ENCODE data around the gene TCP10L.
"Not testable (repeated sequence)": the region's sequence is repeated elsewhere in the genome, so short reads cannot be mapped to it uniquely, and the experiment has no call there.

The TCP10L gene

DNA sequence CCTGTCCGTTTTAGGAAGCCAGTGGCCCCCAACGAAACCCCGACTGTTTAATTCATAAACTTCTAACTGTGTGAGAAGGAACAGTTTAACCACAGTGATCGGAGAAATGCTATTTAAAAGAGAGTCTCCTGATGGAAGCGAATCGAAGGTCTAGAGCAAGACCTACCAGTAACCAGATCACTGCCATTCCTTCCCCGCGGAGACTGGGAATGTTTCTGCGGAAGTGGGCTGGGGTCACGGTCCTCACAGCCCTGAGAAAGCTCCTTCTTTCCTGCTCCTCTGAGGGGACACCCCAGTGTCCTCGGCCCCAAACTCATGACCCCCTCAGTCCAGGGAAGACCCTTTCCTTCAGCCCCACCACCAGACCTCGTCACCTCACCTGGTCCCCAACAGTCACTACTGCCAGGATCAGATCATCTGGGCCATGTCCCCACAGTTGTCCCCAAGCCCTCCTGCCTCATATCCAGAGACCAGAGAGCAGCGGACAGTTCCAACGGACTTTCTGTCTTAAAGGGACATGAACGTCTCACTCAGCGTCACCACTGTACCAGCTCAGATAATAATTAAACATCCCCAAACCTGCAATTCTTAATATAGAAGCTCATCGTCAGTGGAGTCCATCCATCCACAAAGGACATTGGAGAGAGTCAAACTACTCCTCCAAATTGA lies at the start of gene TCP10L:
Gene TCP10L (minus strand): TSS at position 482 of the 669 bp plus-strand sequence. CDS start 1,219 bp downstream, outside the sequence.
- DNase-seq: no peak

DNA sequence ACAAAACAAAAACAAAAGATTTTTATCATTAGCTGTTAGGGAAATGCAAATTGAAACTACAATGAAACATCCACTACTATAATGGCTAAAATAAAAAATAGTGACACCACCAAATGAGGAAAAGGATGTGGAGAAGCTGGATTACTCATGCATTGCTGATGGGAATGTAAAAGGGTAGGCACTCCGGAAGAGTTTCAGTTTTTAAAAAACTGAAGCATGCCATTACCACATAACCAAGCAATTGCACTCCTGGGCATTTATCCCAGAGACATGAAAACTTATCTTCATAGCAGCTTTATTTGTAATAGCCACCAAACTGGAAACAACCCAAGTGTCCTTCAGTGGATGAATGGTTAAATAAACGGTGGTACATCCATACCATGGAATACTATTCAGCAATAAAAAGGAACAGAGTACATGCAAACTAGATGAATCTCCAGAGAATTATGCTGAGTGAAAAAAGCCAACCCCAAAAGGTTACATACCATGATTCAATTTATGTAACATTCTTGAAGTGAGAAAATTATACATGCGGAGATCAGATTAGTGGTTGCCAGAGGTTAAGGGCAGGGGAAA lies 41.4 kb upstream of the TCP10L start:
- DNase-seq: no peak

DNA sequence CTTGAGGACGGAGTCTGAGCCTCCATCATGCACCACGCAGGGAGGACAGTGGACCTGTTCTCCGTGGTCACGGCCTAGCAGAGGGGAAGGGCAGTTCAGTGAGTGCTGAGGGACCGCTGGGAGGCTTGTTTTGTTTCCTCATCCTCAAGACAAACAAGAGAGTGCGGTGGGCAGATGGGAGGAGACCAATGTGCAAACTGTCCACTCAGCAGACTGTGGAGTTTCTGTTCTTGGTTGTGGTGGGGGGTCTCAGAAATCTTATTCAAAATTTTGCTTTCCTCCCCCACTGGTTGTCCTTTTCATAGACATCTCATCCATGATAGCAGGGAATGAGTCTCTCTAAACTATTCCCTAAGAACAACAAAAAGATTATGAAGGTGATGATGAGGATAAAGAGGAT lies 32.9 kb upstream of the TCP10L start:
- not testable (repeated sequence) for DNase-seq

GRCh38 chr21:32613436-32614043 lies 28.2 kb upstream of the TCP10L start:
- no peak for DNase-seq

- DNase-seq: no peak
Measured at GRCh38 chr21:32612999-32613337, 27.6 kb upstream of the TCP10L start.

DNA sequence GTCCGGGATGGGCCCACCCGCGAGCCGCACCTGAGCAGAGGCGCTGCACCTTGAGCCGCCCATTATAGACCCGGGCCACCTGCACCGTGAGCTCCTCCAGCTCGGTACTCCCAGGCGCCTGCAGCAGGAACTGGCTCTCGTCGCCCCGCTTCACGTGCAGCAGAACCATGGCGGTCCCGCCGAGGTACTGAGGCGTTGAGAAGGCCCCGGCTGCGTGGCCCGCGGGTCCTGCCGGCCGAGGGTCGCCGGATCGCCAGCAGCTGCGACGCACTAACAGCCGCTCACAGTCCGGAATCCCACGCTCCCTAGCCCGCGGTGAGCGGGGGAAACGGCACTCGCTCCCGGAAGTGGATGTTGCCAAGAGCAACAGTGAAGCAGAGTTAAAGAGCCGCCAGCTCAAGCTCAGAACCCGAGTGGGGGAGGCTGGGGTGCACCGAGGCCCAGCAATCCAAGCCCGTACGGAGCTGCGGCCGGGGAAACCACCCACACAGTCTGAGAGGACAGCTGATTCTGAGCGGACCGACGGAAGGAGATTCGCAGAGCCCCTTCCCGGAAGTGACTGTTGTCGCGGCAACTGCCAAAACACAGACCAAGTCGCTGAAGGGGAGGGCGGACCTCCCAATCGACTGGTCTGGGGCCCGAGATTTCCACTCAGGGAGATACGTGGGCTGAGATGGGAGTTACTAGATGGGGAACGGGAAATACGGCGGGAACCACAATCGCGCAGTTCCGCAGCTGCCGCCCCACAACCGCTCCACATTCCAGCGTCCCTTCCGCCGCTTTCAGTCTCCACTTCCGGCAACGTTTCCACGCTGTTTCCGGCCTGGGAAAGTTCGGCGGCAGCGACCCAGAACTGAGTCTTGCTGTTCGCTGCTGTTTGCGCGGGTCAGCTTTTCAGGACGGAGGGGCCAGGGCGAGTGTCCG lies 27.0 kb upstream of the TCP10L start, which contains the start of gene CFAP298:
Gene CFAP298 (minus strand): TSS at position 303 of the 924 bp plus-strand sequence. CDS start 134 bp downstream, at position 169.
- peak; percentile 81 for DNase-seq

DNA sequence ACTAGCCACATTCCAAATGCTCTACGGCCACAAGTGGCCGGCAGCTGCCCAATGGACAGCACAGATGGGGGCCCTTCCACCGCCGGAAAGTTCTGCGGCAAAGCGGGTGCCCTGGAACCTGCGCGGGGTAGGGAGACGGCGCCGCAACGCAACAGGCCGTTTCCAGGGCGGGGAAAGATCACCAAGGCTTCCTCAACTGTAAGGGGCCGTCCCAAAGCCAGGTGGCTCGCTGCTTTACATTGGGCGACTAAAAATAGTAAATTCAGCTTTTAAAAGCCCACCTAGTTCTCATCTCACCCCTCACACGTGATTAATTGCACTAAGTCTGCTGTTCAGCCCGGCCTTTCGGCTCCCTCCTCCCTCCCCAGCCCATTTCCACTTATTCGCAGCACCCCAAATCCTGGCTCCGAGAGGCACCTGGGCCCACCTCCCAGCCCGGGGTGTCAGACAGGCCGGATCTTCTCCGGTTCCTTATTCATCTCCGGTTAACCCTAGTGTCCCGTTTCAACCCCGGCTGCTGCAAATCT lies 26.2 kb upstream of the TCP10L start:
- DNase-seq: no peak

DNA sequence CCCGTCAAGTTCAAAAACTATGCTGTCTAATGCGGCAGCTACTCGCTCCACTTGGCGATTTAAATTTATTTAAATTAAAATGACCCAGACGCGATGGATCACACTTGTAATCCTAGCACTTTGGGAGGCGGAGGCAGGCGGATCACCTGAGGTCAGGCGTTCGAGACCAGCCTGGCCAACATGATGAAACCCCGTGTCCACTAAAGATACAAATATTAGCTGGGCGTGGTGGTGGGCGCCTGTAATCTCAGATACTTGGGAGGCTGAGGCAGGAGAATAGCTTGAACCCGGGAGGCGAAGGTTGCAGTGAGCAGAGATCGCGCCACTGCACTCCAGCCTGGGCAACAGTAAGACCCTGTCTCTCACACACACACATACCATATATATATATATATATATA lies 25.6 kb upstream of the TCP10L start:
- DNase-seq: not testable (repeated sequence)

GRCh38 chr21:32608851-32609250 lies 23.5 kb upstream of the TCP10L start:
- DNase-seq: no peak

- DNase-seq: no peak
Measured at GRCh38 chr21:32605469-32605868, 20.1 kb upstream of the TCP10L start.

- peak; percentile 34 for DNase-seq
Measured at GRCh38 chr21:32604464-32604863, 19.1 kb upstream of the TCP10L start.

GRCh38 chr21:32603131-32603530 lies 17.8 kb upstream of the TCP10L start:
- no peak for DNase-seq

GRCh38 chr21:32602099-32602498 lies 16.8 kb upstream of the TCP10L start:
- no peak for DNase-seq

DNA sequence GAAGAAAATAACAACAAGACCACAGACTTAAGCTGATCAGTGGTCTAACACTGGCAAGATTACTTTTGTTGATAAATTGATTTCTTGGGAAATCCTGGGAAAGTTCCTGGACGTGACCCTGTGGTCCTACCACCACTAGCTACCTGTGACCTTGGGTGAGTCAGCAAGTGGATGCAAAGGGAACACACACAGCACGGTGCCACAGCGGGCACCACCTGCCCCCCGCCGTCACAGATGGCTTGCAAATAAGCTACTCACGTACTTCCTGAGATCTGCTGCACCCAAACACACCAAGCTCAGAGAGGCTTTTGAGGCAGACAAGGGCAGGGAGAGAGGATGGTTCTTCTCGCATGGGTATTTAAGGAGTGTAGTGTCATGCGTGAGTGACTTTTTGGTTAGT lies 14.2 kb upstream of the TCP10L start:
- peak; percentile 80 for DNase-seq

DNA sequence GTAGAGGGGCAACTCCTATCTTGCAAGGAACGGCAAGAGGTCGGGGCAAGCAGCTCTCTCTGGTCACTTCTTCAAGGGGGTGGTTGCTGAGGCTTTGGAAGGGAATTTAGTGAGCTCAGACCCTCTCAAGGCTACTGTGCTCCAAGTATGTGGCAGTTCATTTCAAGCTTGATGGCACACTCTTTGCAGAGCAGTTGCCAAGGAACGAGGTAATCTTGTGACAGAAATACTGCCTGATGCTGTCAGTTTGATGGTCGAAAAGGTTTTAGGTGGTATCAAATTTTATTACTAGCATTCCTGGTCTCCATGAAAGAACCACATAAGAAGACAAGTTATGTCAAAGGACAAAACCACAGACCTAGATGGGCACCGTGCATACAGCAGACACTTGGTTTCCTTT lies 13.8 kb upstream of the TCP10L start:
- DNase-seq: peak; percentile 86

- DNase-seq: no peak
Measured at GRCh38 chr21:32597205-32597604, 11.9 kb upstream of the TCP10L start.

DNA sequence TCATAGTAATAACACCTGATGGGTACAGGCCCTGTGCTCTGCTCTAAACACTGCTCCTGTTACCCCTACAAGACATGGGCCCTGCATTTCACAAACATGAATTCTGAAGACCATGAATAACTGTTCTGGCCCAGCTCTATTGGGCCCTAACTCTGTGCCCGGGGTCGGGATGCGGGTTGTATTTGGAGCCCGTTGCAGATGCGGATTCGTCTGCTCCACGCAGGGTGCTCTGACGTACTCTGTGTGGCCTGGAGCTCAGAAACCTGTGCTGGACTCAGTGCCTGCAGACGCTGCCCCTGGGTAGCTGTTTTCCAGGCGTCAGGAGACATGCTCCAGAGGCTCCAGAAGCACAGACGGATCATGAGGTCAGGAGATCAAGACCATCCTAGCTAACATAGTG lies 10.1 kb upstream of the TCP10L start:
- DNase-seq: no peak

DNA sequence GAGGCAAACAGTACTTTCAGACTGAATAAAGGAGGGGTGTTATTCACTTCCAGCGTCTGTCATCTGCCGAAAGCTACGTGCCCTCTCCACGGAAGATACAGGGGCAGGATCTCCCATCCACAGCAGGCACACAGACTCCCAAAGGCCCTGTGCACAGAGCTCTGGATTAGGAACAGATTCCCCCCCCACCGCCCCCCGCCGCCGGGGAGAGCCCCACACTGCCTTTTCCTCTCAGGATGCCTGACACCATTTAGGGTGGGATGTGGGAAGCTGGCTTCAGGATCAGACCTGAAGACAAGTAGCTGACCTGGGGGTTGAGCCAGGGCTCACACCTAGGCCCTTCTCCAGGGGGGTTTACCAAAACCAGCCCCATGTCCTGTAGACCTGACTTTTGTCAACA lies 8.4 kb upstream of the TCP10L start:
- no peak for DNase-seq

GRCh38 chr21:32592929-32593502 lies 7.7 kb upstream of the TCP10L start:
- no peak for DNase-seq

GRCh38 chr21:32590130-32590529 lies 4.8 kb upstream of the TCP10L start:
- no peak for DNase-seq

- no peak for DNase-seq
Measured at GRCh38 chr21:32587651-32588050, 2.3 kb upstream of the TCP10L start.

DNA sequence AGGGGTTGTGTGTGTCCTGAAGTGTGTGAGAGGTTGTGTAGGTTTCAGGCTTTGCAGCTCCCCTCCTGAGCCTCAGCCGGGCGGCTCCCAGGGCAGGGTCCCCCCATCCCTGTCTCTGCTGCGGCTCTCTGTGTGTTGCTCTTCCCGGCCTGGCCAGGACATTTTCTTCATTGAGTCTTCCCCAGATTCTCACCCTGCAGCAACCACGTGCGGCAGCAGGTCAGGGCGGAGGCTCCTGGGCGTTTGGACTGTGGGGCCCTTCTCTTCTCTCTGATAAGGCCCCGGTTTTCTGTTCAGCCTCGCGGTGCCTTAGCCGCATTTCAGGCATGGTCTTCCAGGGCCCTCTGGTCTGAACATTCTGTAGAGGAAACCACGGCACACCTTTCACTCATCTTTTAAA lies 1.8 kb upstream of the TCP10L start:
- no peak for DNase-seq

DNA sequence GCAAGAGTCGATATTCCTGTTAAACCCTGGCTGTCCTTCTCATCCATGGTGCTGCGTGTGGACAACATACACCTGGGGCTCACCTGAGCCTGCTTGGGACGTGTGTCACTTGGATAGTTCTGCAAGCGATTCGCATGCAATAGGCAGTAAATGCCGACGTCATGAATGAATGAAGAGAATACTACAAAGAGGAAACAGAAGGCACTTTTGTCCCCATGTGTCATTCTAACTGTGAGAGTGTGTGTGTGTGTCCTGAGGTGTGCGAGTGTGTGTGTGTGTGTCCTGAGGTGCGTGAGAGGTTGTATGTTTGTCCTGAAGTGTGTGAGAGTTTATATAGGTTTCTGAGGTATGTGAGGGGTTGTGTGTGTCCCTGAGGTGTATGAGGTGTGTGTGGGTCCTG lies 647 bp upstream of the TCP10L start:
- DNase-seq: no peak
